Stimulated activated CD8-positive, alpha-beta memory T cell treated with anti-CD3 and anti-CD28 coated beads, Interleukin-4, amount 100 ng/mL, for 1 hour (primary cell): ENCODE measurements around the gene CRYBB1.
"Not testable (repeated sequence)": the region's sequence is repeated elsewhere in the genome, so short reads cannot be mapped to it uniquely, and the experiment has no call there.

Experiments used
- DNase-seq, 2 donors: peaks; one replicate each; pipeline ENCODE4 v3.0.0-alpha.2; 2020; ENCODE audit warnings: low read depth in 2 of 2, low spot score in 1 of 2

Gene CRYBB1

GRCh38 chr22:26642465-26643417 is 24.9 kb upstream of the CRYBB1 start:
- peak; percentile 64 to 65 for DNase-seq

DNA sequence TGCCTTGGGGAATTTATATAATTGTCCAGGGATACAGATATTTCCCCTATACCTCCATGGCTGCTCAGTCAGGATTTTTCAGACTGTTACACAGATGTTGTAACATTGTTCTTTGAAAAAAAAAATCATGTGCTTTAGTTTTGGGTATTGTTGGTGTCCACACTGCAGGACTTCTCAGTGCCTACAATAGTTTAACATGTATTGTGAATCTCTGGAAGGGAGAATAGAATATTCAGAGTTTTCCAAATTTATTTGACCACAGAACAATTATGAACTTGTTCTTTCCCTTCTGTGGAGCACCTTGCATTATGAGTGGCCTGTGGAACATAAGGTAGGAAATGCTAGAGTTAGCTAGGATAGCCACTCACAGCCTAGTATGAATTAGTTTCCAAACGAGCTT is 18.5 kb upstream of the CRYBB1 start:
- no peak for DNase-seq

GRCh38 chr22:26635117-26635516 is 17.3 kb upstream of the CRYBB1 start:
- DNase-seq = no peak

DNA sequence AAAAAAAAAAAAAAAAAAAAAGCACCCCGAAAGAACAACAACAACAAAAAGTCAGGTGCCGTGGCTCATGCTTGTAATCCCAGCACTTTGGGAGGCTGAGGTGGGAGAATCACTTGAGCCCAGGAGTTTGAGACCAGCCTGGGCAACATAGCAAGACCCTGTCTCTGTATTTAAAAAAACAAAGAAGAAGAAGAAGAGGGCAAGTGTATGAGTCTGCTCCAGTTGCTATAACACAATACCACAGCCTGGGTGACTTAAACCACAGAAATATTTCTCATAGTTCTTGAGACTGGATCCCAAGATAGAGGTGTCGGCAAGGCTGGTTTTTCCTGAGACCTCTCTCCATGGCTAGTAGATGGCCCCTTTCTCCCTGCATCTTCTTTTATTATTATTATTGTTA is 16.4 kb upstream of the CRYBB1 start:
- DNase-seq = no peak

DNA sequence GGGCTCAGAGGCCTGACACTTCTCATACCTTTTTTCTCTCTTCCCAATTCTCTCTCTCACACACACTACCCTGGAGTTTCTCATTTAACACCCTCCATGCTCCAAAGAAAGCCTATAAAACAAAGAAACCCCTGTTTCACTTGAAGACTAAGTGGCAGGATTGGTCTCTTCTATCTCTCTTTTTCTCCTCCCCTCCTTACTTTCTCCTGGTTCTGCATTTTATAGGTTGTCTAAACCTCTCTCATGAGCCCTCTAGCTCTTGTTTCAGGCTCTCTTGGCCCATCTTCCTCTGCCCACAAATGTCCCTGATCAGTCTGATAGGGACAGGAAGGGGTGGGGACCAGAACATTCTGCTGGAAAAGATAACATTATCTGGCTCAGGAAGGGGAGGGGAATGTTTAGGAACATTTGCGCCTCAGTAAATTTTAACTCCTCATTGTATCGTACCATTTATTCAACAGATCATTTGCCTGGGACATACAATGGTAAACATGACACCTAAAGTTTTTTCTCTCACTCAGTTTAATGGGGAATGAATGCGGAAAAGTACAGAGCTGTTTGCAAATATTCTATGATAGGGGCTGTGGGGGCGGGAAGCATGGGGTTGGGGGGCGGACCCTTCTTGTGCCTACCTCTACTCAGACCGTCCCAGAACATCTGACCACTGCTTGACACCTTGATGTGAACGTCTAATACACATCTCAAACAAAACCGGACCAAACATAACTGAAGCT is 14.8 kb upstream of the CRYBB1 start:
- DNase-seq = no peak

GRCh38 chr22:26631282-26631681 is 13.5 kb upstream of the CRYBB1 start:
- DNase-seq = no peak

DNA sequence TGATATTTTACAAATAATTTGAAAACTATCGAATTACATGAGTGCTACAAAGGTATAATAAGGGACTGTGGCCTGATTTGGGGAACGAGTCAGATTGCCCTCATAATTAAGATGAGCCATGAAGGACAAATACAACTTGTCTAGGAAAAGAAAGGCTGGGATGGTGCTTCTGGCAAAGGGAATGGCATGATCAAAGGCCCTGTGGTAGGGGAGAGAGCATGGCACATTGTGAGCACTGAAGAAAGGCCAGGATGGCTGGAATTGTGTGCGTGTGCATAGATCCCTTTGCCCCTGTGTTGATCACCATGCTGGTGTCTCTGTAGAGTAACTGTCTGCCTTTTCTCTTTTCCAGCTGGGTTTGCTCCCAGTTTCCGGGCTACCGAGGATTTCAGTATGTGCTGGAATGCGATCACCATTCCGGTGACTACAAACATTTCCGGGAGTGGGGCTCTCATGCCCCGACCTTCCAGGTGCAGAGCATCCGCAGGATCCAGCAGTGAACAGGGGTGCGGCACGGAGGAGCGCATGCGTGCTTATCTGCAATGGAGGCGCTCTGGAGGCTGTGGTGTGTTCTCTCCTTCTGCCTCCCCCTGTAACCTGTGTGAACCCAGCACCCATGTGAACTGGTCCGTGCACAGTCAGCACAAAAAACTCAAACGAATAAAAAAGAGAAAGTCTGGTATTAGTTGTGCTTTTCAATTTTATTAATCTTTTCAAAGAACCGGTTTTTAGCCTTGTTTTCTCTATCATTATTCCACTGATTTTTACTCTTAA is 12.3 kb upstream of the CRYBB1 start:
- no peak for DNase-seq

GRCh38 chr22:26624803-26625202 is 7.0 kb upstream of the CRYBB1 start:
- no peak for DNase-seq

GRCh38 chr22:26623984-26624383 is 6.2 kb upstream of the CRYBB1 start:
- no peak for DNase-seq

DNA sequence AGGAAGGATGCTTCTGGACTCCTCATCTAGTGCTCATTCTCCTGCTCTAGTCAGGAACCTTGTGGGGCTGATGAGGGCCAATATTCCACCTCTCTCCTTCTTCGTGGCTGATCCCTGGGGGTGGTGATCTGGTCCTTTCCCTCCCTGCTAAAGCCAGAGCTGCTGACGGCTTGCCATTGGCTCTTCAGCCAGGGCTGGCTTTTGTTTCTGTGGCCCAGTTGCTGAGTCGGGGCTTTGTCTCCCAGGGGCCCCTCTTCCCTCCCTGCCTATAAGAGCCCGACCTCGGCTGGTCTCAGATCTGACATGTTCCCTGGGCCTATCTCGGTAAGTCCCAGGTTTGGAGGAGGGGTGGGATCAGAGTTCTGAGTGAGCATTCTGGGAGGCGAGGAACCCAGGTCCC is 3.8 kb upstream of the CRYBB1 start, which contains the start of gene CRYBA4:
TSS of gene CRYBA4 (plus strand) at position 301 of the 400 bp plus-strand sequence. CDS start 634 bp downstream, outside the sequence.
- no peak for DNase-seq

DNA sequence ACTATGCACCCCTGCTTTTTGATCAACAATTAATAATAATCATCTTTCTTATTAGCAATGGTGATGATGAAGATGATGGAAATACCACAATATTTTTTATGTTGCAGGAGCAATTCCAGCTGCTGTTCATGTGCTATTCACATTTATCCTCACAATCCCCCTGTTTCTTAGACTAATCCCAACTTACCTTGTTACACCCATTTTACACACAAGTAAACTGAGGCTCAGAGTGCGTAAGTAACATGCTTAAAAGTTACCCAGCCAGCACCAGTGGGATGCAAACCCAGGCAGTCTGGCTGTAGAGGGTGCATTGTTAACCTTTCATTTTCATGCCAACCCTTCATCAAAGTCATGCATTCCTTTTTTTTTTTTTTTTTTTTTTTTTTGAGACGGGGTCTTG is 2.4 kb upstream of the CRYBB1 start:
- DNase-seq = no peak

GRCh38 chr22:26619510-26619909 is 1.7 kb upstream of the CRYBB1 start:
- DNase-seq = no peak

- no peak for DNase-seq
These were observed 628 bp upstream of the CRYBB1 start for GRCh38 chr22:26618455-26618854.

- no peak for DNase-seq
These were observed 1.2 kb downstream of the CRYBB1 start for GRCh38 chr22:26616650-26617049.

GRCh38 chr22:26615830-26616435 is 1.9 kb downstream of the CRYBB1 start:
- no peak for DNase-seq

DNA sequence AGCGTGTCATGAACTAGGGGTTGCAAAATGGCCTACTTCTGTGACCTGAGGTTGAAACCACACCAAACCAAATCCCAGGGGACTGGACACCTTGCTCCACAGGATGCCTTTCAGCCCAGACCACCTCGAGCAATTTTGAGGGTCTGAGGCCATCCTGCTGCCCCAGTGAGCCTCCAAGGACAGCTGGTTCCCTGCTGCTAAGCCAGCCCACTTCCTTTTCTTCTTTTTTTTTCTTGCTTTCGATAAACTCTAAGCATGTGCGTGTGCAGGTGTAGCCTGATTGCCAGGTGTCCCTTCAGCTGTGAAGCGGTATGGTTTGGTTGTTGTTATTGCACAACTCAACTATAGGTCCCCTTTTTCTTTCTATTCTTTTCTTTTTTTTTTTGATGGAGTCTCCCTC is 2.7 kb downstream of the CRYBB1 start:
- no peak for DNase-seq

DNA sequence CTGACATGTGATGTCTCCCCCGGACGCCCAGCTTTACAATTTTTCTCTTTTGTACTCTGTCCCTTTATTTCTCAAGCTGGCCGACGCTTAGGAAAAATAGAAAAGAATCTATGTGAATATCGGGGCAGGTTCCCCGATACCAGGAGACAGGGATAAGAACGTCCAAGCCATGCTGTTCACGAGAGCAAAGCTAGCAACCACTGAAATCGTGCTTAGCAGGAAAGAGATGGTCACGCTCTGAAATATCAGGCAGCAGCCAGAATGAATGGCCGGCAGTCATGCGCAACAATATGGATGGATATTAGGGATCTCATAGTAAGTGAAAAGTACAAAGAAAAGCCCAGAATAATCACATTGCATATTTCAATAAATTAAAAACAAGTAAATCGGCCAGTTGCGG is 3.5 kb downstream of the CRYBB1 start:
- no peak for DNase-seq

GRCh38 chr22:26613753-26614152 is 4.1 kb downstream of the CRYBB1 start:
- not testable (repeated sequence) for DNase-seq

GRCh38 chr22:26612652-26613051 is 5.2 kb downstream of the CRYBB1 start:
- no peak for DNase-seq

- DNase-seq = no peak
These were observed 6.8 kb downstream of the CRYBB1 start for GRCh38 chr22:26610996-26611395.
